DMS 273 treated with DMSO at 0.1 percent for 48 hours (cell line): ENCODE data around the gene MFAP2.

Experiments
- DNase-seq: peaks from one replicate; lab custom pipeline; 2025; lab: John Stamatoyannopoulos, UW

The MFAP2 gene

DNA sequence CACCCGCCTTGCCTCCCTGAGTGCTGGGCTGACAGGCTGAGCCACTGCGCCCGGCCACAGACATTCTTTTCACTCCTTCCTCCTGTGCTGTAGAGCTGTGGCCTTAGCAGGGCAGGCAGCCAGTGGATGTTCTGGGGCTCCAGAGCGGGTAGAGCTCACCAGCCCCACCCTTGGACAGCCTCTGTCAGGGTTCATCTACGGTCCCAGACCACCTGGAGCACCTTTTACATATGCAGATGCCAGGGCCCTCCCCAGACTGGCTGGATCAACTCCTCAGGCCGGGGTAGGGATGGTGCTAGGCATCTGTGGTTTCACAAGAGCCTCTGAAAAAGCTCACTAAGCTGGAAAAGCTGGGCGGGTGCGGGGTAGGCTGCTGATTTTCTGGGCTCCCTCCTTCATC is 26.7 kb upstream of the MFAP2 start:
- DNase-seq: no peak

DNA sequence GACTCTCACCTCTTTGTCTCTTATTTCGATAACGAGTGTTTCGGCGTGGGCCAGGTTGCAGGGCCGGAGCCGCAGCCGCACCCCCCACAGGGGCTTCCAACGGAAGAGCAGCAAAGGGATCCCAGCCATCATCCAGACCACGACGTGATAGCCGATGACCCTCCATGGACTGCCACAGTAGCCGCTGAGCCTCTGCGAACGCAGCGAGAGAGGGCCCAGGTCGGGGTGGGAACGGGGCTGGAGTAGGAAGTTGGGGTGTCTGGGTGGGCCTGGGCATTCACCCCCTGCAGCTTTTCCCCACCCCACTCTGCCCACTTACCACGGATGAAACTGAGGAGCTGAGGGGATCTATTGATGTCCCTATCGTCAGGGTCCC is 24.9 kb upstream of the MFAP2 start:
- no peak for DNase-seq

DNA sequence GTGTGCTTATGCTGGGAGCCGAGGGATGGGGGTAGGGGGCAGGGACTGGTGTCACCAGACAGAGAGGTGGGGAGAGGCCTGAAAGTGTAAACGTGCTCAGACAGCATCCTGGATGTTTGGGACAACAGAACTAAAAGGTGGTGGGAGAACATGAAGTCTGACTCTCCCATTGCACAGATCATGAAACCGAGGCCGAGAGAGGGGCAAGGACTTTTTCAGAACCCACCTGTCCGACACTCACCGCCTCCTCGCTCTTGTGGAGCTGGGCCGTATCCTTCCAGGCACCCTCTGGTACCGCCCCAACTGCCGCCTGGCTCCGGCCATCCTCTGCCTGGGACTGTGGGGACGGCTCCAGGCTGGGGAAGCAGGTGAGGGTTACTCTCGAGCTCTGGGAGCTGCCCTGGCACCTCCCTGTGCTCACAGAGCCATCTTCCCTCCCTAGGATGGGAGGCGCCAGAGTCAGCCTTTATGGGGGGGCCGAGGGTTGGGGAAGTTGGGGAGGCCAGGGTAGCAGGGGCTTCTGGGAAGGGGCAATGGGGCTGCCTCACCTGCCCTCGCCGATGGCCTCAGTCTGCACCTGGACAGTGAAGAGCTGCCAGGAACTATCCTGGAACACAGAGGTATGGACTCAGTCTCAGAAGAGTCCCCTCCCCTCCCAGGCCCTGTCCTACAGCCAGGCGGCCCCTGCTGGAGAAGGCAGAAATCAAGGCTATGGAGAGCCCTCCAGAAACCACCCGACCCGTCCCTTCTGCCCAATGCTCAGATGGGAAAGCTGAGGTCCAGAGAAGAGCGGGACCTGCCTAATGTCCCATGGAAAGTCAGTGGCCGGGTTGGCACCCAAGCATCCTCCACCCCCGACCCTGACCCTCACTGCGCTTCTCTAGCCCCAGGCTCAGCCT is 24.3 kb upstream of the MFAP2 start:
- DNase-seq: no peak

DNA sequence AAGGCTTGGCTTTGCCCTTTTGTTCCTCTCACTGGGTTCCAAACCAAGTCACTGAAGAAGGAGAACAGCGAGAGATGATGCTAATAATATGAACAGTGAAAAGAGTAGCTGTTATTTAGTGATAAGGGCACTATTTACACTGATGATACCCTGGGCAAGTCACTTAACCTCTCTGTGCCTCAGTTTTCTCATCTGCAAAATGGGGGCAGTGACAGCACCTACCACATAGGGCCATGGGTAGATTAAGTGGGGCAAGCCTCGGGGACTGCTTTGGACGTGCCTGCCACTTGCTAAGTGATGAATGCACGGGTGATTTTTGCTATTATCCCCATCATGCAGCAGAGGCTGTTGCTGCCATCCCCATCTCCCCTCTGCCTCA is 22.1 kb upstream of the MFAP2 start:
- no peak for DNase-seq

DNA sequence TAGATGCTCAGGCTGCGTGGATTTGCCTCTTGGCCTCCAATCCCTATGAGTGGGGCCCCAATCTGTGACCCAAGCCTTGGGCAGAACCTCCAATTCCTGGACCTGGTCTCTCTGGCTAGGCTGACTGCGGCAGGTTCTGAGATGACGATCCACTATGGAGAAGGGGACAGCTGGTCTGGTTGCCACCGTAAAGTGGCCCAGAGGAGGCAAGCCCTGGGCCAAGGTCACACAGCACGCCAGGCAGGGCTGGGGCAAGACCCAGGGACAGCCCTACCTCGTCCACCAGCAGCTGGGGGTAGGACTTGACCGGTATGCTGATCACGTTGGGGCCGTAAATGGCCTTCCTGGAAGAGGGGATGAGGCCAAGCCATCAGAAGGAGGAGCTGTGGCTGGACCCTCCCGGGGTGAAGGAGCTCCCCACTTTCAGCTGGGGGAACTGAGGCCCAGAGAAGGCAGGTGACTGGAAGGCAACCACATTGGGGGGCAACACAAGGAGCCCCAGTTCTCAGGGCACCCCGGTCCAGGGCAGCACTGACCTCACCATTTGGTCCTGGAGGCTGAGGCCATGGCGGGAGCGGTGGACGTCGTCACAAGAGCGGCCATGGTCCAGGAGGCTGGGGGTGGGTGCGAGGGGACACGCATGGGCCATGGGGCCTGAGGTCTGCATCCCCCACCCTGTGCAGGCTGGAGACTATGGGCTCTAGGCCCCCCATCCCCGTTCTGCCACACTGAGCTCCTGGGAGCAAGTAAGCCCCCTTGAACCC is 21.5 kb upstream of the MFAP2 start:
- no peak for DNase-seq

DNA sequence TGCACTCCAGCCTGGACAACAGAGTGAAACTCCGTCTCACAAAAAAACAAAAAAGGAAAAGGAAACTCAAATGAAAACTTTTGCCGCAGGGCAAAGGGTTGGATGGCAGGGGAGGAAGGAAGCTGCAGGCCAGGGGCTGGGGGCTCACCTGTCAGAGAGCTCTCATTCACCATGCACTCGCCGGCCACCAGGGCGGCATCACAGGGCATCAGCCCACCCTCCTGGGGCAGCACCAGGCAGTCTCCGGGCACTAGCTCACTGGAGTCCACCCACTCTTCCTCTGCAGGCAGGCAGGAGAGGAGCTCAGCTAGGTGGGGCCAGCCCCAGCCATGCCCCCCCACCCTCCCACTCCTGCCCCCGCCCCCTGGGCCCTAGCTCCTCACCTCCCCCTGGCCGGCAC is 19.4 kb upstream of the MFAP2 start:
- no peak for DNase-seq

DNA sequence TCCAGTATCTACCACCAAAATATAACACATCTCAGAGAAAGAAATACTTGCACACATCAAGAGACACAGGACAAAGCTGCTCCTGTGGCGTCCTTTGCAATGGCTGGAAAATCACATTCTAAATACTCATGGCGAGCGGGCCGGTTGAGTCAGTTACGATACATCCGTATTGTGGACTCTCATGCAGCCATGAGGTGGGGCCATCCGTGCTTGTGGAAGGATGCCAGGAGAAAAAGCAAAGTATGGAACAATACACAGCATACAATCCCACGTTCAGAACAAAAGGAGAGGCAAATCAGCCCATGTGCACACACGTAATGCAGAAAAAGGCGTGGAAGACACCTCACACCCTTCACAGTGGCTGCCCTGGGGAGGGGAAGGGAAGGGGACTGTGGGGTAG is 18.2 kb upstream of the MFAP2 start:
- DNase-seq: no peak

DNA sequence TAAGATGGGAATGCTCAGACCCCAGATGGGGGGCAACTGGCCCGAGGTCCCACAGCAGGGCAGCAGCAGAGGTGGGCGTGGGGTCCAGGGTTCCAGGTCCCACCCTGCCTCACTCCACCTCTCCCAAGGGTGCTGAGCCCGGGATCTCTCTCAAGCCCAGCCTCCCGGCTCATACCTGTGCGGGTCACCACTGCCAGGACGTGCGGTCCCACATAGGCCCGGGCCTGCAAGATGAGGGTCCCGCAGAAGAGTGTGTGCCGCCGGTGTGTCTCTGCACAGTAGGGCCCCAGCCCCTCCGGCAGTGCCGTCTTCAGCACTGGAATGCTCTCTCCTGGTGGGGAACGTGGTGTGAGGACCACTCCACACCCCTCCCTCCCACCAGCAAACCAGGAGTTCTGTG is 16.4 kb upstream of the MFAP2 start:
- no peak for DNase-seq

DNA sequence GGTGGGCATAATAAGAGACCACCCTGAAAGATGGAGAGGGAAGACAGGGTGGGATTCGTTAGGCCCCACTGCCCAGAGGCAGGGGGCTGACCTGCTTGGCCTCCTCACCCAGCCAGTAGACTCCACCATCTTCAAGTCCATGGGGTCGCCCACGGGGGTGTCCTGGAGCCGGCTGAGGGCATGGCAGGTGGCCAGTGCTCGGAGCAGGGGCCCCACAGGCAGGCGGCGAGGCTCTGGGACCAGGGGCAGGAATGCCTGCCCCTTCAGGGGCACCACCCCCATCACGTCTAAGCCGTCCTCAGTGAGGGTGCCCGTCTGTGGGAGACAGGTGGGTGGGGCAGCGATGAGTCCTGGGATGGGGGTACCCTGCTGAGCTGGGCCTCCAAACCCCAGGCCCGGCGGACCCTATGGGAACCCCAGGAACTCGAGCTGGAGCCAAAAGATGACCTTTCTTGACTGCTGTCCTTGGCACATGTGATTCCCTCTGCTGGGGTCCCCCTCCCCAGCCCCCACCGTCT is 13.2 kb upstream of the MFAP2 start:
- DNase-seq: no peak

DNA sequence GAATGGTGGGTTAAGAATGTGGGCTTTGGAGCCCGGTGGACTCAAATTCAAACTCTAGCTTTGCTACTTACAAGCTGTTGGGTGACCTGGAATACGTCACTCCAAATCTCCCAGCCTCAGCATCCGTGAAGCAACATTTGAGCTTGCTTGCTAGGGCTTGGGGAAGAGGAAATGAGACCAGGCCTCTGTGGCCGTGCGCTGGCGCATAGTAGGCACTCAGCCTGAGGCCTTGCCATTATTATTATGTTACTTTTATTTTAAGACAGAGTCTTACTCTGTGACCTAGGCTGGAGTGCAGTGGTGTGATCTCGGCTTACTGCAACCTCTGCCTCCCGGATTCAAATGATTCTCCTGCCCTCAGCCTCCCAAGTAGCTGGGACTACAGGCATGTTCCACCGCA is 12.3 kb upstream of the MFAP2 start:
- DNase-seq: no peak

DNA sequence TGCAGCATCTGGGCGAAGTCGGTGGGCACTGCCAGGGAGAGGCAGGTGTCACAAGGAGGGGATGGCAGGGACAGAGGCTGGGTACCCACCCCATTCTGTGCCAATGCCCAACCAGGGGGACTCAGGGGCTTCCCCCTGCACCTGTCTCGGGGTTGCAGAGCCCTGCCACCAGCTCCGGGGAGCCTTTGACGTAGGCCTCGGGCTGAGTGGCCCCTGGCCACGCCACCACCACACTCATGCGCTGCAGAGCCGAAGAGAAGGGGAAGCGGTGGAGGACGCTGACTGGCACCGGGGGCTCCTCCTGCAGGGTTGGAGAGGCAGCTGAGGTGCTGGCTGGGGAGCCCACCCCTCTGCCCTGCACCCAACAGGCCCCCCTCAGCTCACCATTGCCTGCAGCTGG is 11.7 kb upstream of the MFAP2 start:
- no peak for DNase-seq

DNA sequence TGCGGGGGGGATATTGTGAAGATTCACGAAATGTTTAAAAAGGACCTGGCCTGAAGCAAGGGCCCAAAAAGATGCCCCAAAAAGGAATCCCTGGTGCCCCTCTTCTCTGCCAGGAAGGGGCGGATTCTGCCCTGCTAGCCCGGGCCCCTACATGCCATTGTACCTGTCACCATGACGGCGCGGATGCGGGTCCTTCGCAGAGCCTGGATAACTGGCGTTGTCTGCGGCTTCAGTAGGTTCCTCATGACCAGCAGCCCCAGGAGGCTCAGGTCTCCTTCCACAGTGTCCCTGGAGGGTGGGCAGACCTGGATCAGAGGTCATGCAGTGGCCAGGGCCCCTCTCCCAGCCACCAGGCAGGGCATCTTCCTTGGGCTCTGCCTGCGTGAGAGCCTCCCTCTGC is 11.2 kb upstream of the MFAP2 start:
- DNase-seq: no peak

DNA sequence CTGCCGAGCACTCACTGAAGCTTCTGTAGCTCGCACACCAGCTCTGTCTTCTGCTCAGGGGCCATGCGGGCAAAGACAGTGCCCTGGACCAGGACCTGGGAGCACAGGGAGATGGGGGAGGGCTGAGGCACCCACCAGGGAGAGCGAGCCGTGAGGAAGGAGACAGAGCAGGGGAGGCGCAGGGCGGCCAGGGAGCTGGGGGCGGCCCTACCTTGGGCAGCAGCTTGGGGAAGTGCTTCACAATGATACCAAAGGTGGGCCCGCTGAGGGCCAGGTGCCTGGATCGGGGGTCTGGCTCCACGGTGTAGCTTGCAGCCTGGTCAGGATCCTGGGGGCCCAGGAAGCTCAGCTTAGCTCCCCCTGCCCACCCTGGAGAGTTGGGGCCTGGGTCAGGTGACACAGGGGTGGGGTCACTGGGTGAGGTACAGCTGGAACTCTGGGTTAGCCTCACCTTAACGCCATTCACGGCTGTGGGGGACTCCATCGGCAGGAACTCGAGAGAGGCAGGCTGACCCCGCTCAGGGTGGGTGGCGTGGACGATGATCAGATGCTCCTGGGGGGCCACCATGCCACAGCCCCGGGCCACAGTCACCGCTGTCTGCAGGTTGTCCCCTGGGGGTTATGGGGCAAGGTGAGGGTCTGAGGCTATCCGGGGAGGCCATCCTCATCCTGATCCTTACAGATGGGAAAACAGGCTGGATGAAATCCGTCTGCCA is 9.4 kb upstream of the MFAP2 start:
- DNase-seq: no peak

DNA sequence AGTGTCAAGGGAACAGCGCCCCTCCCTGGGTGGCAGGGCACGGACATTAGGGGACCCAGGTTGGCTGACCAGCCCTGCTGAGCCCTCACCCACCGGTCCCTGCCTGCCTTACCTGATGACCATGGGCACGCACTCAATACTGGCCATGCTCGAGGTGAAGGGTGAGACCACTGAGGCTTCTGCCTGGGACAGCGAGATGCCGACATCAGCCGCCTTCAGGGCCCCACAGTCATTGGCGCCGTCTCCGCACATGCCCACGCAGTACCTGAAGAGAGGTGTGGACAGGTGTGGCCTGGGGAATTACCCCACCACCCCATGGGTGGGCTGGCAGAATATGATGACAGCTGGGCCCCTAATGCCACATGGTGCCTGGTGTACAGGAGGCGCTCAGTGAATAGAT is 7.8 kb upstream of the MFAP2 start:
- DNase-seq: no peak

DNA sequence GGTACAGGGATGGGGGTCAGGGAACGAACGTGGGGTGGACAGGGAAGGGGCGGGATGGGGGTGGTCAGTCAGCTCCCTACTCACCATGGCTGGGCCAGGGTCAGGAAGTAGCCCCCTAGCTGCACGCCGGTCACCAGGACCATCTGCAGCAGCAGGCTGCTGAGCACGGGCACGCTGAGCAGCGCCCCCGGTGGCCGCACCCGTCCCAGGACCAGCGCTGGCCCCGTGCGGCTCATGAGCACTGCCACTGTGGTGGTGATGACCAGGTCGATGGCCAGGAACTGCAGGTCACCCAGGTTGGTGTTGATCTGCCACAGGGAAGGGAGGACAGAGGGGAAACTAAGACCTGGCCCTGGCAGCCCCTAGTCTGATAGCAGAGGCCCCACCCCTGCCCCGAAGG is 6.5 kb upstream of the MFAP2 start:
- DNase-seq: no peak

DNA sequence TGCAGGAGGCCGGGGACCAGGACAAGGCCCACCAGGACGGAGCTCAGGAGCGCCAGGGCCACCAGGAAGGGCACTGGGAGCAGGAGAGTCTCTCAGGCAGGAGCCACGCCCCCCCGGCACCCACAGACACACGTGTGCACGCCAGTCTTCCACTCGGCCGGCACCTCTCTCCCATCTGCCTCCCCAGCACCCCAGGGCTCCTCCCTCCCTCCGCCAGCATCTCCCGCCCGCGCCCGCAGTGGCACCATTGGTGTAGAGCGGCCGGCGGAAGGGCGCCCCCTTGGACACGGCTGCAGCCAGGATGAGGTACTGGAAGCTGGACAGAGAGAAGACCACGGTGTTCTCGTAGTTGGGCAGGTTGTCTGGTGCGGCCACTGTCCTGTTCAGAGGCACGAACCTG is 6.1 kb upstream of the MFAP2 start:
- no peak for DNase-seq

DNA sequence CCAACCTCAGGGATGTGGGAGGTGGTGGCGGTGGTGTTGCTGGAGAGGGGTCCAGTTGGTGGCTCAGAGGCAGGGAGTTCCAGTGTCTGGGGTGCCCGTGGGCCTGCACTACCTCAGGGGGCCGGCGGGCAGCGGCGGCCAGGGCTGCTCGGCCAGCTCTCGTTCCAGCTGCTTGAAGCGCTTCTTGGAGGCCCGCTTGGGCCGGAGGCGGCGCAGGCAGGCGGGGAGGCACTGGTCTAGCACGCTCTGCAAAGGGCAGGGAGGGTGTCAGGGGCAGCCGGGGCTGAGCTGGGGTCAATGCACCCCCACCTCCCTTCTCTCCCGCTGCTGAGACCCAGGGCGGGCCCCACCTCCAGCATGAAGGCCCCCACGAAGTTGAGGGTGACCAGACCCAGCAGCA is 5.7 kb upstream of the MFAP2 start:
- no peak for DNase-seq

DNA sequence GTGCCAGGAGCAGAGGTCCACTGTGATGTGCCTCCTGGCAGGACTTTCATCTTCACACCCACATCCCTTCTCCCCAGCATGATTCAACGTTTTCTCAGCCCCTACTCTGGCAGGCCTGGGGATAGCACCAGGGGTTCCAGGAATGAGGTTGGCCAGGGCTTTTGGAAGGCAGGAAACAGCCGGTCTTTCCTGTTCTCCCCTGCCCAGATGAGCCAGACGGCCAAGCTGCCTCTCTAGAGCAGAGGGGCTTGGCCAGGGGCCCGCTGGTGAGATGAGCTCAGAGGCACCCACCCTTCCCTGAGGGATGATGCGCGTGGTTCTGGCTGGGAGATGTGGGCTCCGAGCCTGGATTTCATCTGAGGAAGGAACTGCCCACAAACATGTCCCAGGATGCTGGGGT is 4.3 kb upstream of the MFAP2 start:
- DNase-seq: no peak

DNA sequence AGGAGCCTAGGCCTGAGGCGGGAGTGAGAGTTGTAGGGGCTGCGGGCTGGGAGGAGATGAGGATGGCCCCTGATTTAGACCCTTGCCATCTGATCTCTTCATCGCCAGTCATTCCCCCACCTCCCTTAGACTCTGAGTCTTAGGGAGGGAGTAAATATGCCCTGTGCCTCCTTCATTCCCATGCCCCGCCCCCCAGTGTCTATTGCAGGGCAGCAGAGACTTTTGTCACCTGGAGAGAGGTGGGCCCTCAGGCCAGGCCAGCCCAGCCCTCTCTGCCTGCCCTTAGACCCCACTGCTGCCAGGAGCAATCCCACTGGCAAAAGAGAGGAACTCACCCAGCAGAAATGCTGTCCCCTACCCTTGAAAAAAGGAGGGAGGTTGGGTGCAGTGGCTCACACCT is 3.2 kb upstream of the MFAP2 start:
- no peak for DNase-seq

DNA sequence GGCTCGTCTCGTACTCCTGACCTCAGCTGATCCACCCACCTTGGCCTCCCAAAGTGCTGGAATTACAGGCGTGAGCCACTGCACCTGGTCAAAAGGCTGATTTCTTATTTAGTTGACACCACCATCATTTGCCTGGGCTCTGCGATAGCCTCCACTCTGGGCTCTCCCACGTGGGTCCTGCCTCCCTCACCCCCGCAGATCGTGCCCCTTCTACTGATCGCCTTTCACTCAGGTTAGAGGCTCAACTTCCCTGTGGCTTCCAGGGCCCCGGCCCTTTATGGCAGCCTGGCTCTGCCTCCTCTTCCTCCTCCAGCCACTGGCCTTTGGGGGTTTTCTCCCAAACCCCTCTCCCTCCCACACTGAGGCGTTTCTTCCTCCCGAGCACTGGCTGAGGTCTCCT is 2.5 kb upstream of the MFAP2 start:
- DNase-seq: no peak

DNA sequence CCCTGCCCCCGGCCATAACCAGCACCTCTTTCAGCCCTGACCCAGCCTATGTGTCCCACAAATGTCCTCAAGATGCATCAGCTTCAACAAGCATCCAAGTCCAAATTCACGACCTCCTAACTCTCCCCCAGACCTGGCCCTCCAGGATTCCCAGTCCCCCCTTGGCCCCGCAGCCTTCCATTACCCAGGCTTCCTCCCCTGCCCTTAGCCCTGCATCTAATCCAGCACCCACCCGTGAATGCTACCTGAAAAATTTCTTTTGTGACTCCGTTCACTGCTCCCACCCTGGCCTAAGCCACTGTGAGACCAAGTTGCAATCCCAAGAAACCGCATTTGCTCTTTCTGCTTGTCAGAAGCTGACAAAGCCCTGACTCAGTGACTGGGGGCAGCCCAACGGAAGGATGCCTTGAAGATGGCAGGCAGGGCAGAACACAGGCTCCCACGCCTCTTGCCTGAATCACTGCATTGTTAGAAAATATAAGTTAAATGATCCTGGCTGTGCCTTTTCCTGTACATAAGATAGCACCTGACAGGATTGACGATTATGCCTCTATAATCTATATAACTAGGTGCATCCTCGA is 939 bp upstream of the MFAP2 start:
- no peak for DNase-seq
